ENCODE data around the gene TMCC3. TPM values are rescaled to one million over a fixed set of nuclear protein-coding genes. Genes with fewer than 3 reads are reported as not detected.
"Not testable (repeated sequence)": the region's sequence is repeated elsewhere in the genome, so short reads cannot be mapped to it uniquely, and the experiment has no call there.

The TMCC3 gene
- total RNA-seq, 1 experiment from 2014 or later = 2.1 TPM

DNA sequence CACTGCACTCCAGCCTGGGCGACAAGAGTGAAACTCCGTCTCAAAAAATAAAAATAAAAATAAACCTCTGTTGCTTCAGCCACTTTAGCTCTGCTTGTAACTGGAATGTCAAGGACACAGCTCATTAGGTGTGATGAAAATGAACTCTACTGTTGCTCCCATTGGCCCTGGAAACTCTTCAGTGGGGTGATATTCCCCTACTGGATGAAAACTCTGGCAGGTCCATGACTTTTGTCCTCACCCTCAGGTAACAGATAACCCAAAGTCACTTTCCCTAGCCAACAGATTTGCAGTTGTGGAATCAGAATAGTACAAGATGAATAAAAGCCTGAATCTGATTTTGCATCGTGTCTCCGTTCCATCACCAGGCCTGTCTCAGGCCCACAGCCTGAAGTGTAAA, 98.5 kb downstream of the TMCC3 start:
- Histone ChIP-seq H3K4me3 (ENCODE audit: low read depth, low read length) (no peak overlapping the region), H3K4me1 (no peaks in the 10 kb centered on the region), H3K27me3 (replicated peaks; ENCODE audit: control insufficient read depth, insufficient read depth, low read length) (no peaks in the 10 kb centered on the region), H3K36me3 (ENCODE audit: control insufficient read depth, insufficient read depth, low read length) (no peaks in the 10 kb centered on the region; the same call in 1 of the 2 replicates), H3K9me3 (peaks cover 7% of the 10 kb centered on the region)
- ChIA-PET CTCF (no interaction called here), POLR2A (no interaction called here)
- no TSS peak for BruUV-seq (replicated peaks)
- Mint-ChIP-seq H3K4me1 (ENCODE audit: low read depth, unreplicated experiment) (no peaks in the 10 kb centered on the region), H3K27ac (ENCODE audit: unreplicated experiment) (no peak overlapping the region), H3K27me3 (ENCODE audit: insufficient read depth, unreplicated experiment) (no peaks in the 10 kb centered on the region), H3K9me3 (ENCODE audit: unreplicated experiment) (peaks cover 40% of the 10 kb centered on the region), H3K36me3 (ENCODE audit: insufficient read depth, unreplicated experiment) (no peaks in the 10 kb centered on the region), H3K4me3 (ENCODE audit: unreplicated experiment) (no peak overlapping the region)
- TF ChIP-seq, protein P1, sequence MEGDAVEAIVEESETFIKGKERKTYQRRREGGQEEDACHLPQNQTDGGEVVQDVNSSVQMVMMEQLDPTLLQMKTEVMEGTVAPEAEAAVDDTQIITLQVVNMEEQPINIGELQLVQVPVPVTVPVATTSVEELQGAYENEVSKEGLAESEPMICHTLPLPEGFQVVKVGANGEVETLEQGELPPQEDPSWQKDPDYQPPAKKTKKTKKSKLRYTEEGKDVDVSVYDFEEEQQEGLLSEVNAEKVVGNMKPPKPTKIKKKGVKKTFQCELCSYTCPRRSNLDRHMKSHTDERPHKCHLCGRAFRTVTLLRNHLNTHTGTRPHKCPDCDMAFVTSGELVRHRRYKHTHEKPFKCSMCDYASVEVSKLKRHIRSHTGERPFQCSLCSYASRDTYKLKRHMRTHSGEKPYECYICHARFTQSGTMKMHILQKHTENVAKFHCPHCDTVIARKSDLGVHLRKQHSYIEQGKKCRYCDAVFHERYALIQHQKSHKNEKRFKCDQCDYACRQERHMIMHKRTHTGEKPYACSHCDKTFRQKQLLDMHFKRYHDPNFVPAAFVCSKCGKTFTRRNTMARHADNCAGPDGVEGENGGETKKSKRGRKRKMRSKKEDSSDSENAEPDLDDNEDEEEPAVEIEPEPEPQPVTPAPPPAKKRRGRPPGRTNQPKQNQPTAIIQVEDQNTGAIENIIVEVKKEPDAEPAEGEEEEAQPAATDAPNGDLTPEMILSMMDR (IDR thresholded peaks at IDR 0.05; ENCODE audit: insufficient read depth in 1 of 2, low read depth in 1 of 2, low read length in 1 of 2, severe bottlenecking in 1 of 2, unreplicated experiment in 1 of 2) = no peak
- intact Hi-C loops (cut with micrococcal nuclease; ENCODE audit: unreplicated experiment) = no loop called here
- no peak for DNase-seq

DNA sequence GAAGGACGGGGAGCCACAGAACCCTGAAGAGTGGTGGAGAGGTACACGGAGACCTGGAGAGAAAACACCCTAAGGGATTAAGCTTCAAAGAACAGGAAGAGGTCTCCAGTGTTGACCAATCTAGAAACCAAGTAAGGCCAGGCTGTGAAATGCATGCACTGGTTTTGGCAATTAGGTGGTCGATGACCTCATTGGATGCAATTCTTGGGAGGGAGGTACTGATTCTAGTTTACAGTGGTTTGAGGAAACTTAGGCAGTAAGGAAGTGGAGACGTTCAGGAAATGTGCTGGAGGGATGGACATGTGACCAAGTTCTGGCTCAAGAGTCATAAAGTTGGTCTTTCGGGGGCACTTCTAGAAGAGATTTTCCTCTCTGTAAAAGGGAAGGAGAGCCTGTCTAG, 99.4 kb downstream of the TMCC3 start:
- Mint-ChIP-seq H3K27me3 (ENCODE audit: insufficient read depth, unreplicated experiment) (no peaks in the 10 kb centered on the region), H3K36me3 (ENCODE audit: insufficient read depth, unreplicated experiment) (no peaks in the 10 kb centered on the region), H3K27ac (ENCODE audit: unreplicated experiment) (no peak overlapping the region), H3K9me3 (ENCODE audit: unreplicated experiment) (peaks cover 37% of the 10 kb centered on the region), H3K4me3 (ENCODE audit: unreplicated experiment) (no peak overlapping the region), H3K4me1 (ENCODE audit: low read depth, unreplicated experiment) (no peaks in the 10 kb centered on the region)
- Histone ChIP-seq H3K4me1 (no peaks in the 10 kb centered on the region), H3K36me3 (ENCODE audit: control insufficient read depth, insufficient read depth, low read length) (no peaks in the 10 kb centered on the region; the same call in 1 of the 2 replicates), H3K9me3 (peaks cover 8% of the 10 kb centered on the region), H3K4me3 (ENCODE audit: low read depth, low read length) (no peak overlapping the region), H3K27me3 (replicated peaks; ENCODE audit: control insufficient read depth, insufficient read depth, low read length) (no peaks in the 10 kb centered on the region)
- POLR2A ChIA-PET = no interaction called here
- intact Hi-C loops (cut with micrococcal nuclease; ENCODE audit: unreplicated experiment) = no loop called here
- CTCF ChIA-PET = no interaction called here
- TF ChIP-seq, protein P1 (IDR thresholded peaks at IDR 0.05; ENCODE audit: insufficient read depth in 1 of 2, low read depth in 1 of 2, low read length in 1 of 2, severe bottlenecking in 1 of 2, unreplicated experiment in 1 of 2) = no peak
- no TSS peak for BruUV-seq (replicated peaks)
- no peak for DNase-seq

DNA sequence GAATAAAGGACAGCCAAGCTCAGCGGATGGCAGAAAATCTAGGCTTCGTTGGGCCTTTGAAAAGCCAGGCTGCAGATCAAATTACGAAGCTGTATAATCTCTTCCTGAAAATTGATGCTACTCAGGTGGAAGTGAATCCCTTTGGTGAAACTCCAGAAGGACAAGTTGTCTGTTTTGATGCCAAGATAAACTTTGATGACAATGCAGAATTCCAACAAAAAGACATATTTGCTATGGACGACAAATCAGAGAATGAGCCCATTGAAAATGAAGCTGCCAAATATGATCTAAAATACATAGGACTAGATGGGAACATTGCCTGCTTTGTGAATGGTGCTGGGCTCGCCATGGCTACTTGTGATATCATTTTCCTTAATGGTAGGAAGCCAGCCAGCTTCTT, 101.5 kb downstream of the TMCC3 start:
- H3K4me1 ChIP-seq; DNase-seq; H3K36me3 ChIP-seq (ENCODE audit: control insufficient read depth, insufficient read depth, low read length); H3K27me3 ChIP-seq (replicated peaks; ENCODE audit: control insufficient read depth, insufficient read depth, low read length); H3K27me3 Mint-ChIP-seq (ENCODE audit: insufficient read depth, unreplicated experiment); BruUV-seq (replicated peaks); H3K27ac Mint-ChIP-seq (ENCODE audit: unreplicated experiment); CTCF ChIA-PET; H3K4me1 Mint-ChIP-seq (ENCODE audit: low read depth, unreplicated experiment); H3K4me3 Mint-ChIP-seq (ENCODE audit: unreplicated experiment); H3K36me3 Mint-ChIP-seq (ENCODE audit: insufficient read depth, unreplicated experiment); H3K9me3 ChIP-seq; POLR2A ChIA-PET; H3K4me3 ChIP-seq (ENCODE audit: low read depth, low read length): not testable (repeated sequence)
- peaks cover 34% of the 10 kb centered on the region for H3K9me3 Mint-ChIP-seq (ENCODE audit: unreplicated experiment)
- intact Hi-C loops (cut with micrococcal nuclease; ENCODE audit: unreplicated experiment) = loop anchor here (5.0 to 10.0 kb wide), 2 partner anchors 176 to 203 kb away; no protein-coding TSS in a partner anchor

Data from Caco-2 (cell line).